ENCODE measurements around the gene TSHZ3.

- no peak for TF ChIP-seq CTCF (IDR thresholded peaks at IDR 0.05; ENCODE audit: low read depth, low read length)
- no peak for TF ChIP-seq EZH2phosphoT487 (IDR thresholded peaks at IDR 0.05; ENCODE audit: low read depth)
These were observed 36.5 kb downstream of the TSHZ3 start for GRCh38 chr19:31312677-31313244.

Measured in OCI-LY3 (cell line).